Activated gamma-delta T cell treated with Interleukin-2 at 50 U/mL for 16 hours (primary cell): ENCODE data around the gene SMIM10L2A.
"Not testable (repeated sequence)": the region's sequence is repeated elsewhere in the genome, so short reads cannot be mapped to it uniquely, and the experiment has no call there.

Source experiments
- DNase-seq: peaks from one replicate; pipeline ENCODE4 v3.0.0-alpha.2; 2020

Gene SMIM10L2A

DNA sequence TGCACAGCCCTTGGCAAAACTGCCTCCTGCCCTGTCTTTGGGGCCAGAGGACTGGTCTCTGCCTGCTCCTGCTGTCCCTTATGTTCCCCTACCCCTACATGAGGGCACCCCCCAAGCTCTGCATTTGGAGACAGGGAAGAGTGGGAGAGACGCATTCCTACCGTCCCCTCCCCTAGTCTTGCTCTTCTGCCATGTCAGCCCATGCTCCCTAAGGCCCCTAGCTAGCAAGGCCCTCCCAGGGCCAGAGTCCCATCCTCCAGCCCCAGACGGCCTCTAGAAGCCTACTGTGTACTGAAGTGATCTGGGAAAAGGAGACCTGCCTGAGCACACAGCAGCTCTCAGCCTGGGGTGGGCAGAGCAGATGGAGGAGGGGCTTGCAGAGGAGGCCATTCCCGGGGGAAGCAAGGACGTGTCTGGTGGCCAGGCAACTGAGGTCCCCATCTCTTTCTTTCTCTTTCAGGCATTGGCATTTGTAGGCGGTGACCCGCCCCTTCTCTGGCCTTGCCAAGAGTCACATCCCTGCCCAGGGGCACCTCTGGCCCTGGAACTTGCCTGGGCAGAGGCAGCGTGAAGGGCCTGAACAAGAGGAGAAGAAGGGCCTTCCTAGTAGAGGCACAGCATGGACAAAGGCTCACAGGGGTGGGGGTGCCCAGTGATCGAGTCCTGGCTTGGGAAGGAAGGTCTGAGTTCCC lies 1.6 kb downstream of the SMIM10L2A start:
- DNase-seq: not testable (repeated sequence)

DNA sequence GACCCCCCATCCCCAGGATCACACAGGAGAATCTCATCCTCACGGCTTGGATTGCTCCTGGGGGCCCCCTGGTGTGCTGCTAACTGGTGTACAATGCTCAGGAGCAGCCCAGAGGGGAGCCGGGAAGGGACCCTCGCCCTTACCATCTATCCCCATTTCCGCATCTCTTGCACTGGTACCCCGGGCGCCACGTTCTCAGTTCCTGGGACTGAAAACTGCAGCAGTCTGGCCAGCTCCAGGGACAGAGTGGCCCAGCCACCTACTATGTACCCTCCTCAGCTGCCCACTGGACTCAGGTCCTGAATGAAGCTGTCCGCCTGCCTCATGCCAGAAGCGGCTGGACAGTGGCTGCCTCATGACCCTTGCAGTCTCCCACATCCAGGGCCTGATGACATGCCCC lies 2.7 kb downstream of the SMIM10L2A start:
- DNase-seq: no peak

DNA sequence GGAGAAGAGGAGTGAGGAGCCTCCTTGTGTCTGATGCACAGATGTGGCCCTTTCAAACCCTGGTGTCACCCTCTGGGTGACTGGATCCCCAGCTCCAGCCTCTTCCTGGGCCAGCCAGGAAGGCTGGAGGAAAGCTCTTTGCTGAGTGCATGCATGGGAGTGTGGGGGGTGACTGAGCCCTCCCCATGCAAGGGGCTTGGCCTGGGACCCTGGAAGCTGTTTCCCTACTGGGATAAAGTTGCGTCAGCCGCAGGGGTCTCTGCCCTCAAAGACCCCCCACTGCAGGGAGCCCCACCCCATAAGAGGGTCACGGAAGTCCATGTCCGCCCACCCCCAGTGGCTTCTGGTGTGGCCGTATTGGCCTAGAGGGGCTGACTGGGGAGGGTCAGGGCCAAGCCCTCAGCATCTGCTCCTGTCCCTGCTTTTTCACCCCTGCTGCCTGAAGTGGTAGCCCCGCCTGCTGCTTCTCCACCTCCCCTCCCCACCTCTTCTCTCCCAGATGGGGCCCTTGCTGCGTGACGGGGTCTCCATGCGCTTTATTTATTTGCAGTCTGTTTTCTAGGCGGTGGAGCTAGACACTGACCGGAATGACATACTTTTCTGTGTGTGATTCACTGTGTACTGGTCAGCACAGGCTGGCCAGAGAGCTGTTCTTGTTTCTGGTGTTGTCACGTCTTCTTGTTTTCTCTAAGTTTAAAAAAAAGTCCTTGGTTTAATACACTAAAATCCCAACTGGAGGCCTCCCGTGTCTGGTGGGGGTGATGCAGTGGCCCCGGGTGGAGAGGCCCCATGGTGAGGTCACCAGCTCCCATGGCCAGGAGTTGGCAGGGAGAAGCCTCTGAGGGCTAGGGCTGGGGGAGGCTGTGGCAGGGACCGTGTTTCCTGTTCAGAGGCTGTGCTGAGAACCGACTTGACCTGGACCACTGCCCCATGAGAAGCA lies 3.6 kb downstream of the SMIM10L2A start:
- no peak for DNase-seq

DNA sequence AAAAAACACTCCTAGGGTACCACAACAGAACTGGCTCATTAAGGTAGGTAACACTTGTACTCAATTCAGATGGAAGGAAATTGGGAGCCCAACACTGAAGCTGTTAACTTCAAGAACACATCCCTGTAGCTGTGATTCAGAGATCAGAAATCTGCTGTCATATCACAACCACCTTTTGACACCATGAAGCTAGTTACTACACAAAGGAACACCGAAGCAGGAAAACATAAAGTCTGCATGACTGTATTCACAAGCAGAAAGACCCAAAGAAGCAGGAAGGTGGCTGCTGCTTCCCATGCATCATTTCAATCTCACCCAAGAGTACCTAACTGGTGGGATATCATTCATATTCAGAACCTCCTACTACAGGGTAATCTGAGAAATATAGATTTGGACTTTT lies 7.7 kb downstream of the SMIM10L2A start:
- no peak for DNase-seq

DNA sequence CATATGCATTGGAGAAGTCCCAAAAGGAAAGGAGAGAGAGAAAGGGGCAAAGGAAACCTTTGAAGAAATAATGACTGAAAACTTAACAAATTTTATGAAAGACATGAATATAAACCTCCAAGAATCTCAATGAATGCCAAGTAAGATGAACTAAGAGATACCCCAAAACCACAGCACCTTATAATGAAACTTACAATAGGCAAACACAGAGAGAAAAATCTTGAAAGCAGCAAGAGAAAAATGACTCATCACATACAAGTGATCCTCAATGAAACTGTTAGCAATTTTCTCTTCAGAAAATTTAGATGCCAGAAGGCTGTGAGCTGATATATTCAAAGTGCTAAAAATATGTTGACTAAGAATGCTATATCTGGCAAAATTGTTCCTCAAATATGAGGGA lies 10.1 kb downstream of the SMIM10L2A start:
- DNase-seq: no peak

DNA sequence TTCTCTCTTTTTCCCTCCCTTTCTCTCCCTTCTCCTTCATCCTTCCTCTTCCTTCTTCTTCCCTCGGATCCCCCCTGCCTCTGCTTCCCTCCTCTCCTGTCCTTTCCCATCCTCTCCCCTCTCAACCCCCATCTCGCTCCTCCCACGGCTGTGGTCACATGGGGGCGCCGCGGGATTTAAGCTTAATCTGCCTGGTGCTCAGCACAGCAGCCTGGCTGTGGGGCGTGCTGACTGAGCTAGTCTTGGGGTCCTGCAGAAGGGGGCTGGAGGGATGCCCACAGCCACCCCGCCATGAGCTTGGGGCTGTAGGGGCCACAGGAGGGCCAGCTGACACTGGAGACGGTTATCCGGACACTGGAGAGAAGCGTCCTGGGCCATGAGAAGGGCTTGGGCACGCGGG lies 10.7 kb downstream of the SMIM10L2A start:
- DNase-seq: no peak

DNA sequence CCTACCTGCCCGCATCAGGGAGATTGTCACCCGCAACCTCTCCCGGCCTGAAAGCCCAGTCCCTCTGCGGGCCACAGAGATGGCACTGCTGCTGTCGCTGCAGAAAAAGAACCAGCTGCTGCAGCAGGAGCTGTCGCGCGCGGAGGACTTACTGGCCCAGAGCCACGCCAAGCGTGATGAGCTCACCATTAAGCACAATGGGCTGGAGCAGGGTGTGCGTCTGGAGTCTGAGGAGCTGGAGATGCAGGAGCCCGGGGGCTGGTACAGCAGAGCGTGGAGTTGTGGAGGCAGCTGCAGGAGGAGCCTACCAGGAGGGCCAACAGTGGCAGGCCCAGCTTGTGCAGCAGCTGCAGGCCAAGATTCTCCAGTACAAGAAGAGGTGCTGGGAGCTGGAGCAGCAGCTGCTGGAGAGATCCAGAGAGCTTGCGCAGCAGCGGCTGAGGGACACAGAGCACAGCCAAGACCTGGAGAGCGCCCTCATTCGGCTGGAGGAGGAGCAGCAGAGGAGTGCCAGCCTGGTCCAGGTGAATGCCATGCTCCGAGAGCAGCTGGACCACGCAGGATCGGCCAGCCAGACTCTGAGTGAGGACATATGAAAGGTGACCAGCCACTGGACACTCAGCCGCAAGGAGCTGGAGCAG lies 11.3 kb downstream of the SMIM10L2A start:
- DNase-seq: no peak

DNA sequence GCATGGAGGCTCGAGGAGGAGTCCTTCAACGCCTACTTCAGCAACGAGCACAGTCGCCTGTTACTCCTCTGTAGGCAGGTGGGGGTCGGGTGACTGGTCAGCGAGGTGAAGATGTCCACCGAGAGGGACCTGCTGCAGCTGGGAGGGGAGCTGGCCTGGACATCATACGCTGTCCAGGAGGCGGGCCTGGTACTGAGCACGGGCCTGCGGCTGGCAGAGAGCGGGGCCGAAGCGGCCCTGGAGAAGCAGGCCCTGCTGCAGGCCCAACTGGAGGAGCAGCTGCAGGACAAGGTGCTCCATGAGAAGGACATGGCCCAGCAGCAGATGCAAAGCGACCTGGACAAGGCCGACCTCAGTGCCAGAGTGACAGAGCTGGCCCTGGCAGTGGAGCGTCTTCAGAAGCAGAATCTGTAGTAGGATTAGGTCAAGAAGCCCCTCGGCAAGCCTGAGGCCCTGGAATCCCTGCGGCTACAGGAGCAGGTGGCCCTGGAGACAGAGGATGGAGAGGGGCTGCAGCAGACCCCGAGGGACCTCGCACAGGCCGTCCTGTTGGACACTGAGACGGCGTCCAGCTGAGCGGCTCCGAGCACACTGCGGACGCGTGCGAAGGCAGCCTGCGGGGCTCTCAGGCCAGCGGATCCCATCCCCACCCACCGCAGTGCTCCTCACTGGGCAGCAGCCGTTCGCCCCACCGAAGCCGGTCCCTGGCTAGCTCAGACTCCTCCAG lies 11.9 kb downstream of the SMIM10L2A start:
- no peak for DNase-seq

DNA sequence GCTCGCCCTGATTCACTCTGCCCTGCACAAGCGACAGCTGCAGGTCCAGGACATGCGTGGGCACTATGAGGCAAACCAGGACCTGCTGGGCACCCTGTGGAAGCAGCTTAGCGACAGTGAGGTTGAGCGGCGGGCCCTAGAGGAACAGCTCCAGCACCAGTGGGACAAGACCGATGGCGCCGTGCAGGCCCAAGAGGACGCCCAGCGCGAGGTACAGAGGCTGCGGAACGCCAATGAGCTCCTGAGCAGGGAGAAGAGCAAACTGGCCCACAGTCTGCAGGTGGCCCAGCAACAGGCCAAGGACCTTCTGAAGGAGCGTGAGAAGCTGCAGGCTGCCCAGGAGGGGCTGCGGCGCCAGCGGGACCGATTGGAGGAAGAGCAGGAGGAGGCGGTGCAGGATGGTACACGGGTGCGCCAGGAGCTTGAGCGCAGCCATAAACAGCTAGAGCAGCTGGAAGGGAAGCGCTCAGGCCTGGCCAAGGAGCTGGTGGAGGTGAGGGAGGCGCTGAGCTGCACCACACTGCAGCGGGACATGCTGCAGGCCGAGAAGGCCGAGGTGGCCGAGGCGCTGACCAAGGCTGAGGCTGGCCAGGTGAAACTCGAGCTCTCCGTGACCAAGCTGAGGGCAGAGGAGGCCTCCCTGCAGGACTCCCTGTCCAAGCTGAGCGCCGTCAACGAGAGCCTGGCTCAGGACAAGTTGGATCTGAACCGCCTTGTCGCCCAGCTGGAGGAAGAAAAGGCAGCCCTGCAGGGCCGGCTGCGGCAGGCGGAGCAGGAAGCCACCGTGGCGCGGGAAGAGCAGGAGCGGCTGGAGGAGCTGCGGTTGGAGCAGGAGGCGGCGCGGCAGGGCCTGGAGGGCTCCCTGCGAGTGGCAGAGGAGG lies 12.8 kb downstream of the SMIM10L2A start:
- DNase-seq: no peak

DNA sequence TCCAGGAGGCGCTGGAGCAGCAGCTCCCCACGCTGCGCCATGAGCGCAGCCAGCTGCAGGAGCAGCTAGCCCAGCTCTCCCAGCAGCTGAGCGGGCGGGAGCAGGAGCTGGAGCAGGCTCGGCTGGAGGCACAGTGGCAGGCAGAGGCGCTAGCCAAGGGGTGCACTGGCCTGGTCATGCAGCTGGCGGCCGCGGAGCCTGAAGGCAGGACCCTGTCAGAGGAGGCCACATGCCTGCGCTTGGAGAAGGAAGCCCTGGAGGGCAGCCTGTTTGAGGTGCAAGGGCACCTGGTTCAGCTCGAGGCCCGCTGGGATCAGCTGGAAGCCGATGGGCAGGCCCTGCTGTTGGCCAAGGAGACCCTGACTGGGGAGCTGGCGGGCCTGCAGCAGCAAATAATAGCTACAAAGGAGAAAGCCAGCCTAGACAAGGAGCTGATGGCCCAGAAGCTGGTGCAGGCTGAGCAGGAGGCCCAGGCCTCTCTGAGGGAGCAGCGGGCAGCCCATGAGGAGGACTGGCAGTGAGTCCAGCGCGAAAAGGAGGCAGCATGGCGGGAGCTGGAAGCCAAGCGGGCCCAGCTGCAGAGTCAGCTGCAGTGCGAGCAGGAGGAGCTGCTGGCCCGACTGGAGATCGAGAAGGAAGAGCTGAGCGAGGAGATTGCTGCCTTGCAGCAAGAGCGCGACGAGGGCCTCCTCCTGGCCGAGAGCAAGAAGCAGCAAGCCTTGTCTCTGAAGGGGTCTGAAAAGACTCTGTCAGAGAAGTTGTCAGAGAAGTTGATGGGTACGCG lies 13.6 kb downstream of the SMIM10L2A start:
- no peak for DNase-seq

DNA sequence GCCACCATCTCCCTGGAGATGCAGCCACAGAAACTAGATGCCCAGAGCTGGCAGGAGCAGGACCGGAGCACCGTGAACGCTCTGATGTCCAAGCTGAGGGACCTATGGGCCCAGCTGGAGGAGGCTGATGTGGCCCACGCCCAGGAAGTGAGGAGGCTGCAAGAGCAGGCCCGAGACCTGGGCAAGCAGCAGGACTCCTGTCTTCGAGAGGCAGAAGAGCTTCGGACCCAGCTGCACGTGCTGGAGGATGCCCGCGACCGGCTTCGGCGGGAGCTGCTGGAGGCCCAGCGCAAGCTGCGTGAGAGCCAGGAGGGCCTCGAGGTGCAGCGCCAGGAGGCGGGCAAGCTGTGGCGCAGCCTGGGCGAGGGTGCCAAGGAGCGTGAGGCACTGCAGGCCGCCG lies 14.2 kb downstream of the SMIM10L2A start:
- DNase-seq: no peak

DNA sequence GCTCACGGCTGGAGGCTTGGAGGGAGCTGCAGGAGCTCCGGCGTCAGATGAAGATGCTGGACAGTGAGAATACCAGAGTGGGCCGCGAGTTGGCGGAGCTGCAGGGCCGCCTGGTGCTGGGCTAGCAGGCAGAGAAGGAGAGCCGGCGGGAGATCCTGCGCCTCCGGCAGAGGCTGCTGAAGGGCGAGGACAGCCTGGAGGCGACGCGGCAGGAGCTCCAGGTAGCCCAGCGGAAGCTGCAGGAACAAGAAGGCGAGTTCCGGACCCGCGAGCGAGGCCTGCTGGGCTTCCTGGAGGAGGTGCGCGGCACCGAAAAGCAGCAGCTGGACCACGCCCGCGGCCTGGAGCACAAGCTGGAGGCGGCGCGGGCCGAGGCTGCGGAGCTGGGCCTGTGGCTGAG lies 14.7 kb downstream of the SMIM10L2A start:
- no peak for DNase-seq

DNA sequence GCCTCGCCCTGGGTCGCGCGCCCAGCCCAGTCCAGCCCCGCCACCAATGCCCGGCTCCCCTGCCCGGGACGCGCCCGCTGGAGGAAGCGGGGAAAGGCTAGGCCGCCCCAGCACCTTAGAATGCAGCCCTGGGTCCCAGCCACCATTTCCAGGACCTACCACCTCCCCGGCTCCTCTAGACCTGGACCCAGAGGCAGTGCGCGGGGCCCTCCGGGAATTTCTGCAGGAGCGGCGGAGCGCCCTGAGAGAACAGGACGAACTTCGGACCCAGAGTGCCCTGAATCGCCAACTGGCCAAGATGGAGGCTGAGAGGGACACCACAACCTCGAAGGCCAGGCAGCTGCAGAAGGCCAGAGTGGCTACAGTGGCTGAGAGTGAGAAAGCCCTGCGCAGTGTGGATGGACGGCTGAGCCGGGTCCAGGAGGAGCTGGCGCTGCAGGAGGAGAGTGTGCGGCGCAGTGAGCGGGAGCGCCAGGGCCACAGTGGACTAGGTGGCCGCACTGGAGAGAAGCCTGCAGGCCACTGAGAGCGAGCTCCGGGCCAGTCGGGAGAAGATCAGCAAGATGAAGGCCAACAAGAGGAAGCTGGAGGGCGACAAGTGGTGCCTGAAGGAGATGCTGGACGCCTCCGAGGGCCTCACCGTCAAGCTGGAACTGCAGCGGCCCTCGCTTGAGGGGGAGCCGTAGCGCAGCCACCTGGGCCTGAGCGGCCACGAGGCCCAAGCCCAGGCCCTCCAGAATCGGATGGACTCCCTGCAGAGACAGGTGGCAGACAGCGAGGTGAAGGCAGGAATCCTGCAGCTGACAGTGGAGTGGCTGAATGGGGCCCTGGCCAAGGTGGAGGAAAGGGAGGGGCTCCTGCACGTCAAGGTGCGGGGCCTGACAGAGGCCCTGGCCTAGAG lies 15.5 kb downstream of the SMIM10L2A start:
- no peak for DNase-seq

DNA sequence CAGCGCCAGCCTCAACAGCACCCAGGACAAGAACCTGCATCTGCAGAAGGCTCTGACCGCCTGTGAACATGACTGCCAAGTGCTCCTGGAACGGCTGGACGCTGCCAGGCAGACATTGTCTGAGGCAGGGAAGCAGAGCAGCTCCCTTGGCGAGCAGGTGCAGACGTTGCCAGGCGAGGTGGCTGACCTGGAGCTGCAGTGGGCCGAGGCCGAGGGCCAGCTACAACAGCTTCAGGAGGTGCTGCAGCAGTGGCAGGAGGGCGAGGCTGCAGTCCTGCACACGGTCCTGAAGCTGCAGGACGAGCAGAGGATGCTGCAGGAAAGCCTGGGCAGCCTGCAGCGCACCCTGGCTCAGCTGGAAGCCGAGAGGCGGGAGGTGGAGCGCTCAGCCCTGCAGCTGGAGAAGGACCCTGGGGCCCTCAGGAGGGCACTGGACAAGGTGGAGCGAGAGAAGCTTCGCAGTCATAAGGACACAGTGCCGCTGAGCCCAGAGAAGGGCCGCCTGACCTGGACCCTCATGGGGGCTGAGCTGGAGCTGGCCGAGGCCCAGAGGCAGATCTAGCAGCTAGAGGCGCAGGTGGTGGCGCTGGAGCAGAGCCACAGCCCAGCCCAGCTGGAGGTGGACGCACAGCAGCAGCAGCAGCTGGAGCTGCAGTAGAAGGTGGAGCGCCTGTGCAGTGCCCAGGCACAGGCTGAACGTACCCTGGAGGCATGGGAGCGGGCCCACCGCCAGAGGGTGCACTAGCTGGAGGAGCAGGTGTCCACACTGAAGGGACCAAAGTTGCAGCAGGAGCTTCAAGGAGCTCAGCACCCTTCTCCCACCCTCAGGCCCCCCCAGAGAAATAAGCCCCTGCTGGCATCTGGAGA lies 16.4 kb downstream of the SMIM10L2A start:
- no peak for DNase-seq

DNA sequence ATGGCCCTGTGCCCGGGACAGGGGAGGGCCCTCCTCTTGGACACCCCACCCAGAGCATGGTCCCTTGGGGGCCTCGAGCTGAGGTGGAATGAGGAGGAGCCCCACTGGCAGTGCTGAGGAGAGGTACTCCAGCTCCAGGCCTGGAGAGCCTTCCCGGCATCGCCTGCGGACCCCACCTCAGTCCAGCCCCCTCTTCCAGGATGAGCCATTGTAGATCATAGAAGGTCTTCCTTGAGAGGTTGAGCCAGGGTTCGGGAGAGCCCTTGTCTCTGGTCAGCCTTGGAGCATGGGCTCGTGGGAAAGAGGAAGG lies 16.9 kb downstream of the SMIM10L2A start:
- no peak for DNase-seq

DNA sequence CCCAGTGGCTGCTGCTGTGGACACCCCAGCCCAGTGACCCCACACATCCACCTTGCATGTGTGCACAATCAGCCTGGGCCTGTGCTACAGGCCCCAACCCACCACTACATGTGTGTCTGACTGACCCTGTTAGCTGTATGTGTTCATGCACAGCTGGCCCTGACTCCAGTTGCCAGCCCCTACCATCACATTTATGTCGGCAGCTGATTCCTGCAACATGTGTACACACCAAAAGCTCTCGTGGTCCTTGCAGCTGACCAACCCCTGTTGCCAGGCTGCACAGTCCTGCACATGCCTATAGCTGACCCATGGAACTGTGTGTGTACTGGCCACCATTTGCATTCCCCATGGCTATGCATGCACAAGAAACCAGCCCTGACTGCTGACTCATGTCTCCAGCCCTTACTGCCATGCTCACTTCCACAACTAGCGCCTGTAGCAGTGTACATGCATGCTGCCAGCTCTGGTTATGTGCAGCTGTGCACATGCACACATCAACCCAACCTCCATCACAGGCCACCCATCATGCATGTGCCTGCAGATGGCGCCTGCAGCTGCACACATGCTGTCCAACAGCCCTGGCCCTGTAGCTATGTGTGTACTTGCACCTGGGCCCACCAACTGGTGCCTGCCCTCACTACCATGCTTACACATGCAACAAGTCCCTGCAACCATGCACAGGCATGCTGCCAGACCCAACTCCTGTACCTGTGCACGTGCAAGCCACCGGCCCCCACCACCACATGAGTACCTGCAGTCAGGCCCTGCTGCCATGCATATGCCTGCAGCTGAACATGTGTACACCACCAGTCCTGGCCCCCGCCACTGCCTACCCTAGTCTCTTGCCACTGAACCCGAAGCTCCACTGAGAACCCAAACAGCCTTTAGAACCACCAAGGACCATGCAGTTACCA lies 28.1 kb downstream of the SMIM10L2A start:
- no peak for DNase-seq

DNA sequence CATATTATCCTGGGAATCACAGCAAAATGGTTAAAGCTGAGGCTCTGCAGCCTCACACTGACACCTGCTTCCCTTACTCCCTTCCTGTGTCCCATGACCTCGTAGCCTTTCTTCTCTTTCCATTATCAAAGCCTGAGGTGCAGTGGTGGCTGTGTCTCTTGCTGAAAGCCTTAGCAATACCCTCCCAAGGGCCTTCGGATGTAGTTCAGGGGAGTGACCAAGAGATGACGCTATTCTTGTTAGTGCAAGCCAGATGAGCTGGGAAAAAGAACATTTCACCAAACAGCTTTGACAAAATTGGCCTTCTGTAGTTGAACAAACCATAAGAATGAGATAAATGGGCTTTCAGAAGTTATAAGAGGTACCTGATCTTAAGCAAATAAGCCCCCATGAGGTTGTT lies 31.6 kb downstream of the SMIM10L2A start:
- no peak for DNase-seq

DNA sequence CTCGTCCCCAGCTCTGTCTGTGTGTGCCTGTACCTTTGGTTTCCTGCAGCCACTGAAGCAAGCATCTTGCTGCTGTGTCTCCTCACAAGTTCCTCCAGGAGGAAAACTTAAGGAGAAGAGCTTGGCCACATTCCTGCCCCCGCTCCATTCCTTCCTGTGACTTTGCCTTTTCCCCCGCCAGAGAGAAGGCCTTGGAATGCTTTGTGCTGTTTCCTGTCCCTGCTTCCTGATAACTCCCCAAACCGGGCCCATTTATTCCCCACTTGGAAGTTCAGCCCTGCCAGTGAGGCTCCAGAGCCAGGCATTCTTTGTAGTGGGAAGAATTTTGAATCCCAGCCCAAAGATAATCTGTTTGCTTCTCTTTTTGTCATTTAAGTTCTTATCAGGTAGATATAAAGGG lies 33.1 kb downstream of the SMIM10L2A start:
- DNase-seq: no peak
